T-helper 1 cell treated with Interleukin-12 subunit alpha and Interleukin-12 subunit beta and Interleukin-4 antibody, amounts not matched to agents 30 μg/mL and 1 μg/mL, for 36 hours (primary cell): ENCODE results near the gene DSP.

Experiments used
- H3K27ac Mint-ChIP-seq: one replicate; pipeline ENCODE4 v1.8.0; 2021; ENCODE audit warnings: mild to moderate bottlenecking, mixed read lengths
- H3K27me3 Mint-ChIP-seq: one replicate; pipeline ENCODE4 v1.8.0; 2021; ENCODE audit warnings: low read depth, mixed read lengths
- H3K36me3 Mint-ChIP-seq: one replicate; pipeline ENCODE4 v1.8.0; 2021; ENCODE audit warnings: low read depth, mixed read lengths
- H3K4me1 Mint-ChIP-seq: one replicate; pipeline ENCODE4 v1.8.0; 2021; ENCODE audit warnings: low read depth, mixed read lengths
- H3K4me3 Mint-ChIP-seq: one replicate; pipeline ENCODE4 v1.8.0; 2021; ENCODE audit warnings: mild to moderate bottlenecking, moderate library complexity, mixed read lengths
- H3K9me3 Mint-ChIP-seq: one replicate; pipeline ENCODE4 v1.8.0; 2021; ENCODE audit warnings: mixed read lengths

Gene DSP

GRCh38 chr6:7588506-7588905 lies 47.0 kb downstream of the DSP start:
- Mint-ChIP-seq H3K27me3 (no peaks in the 10 kb centered on the region), H3K27ac (no peak overlapping the region), H3K4me1 (peaks cover 30% of the 10 kb centered on the region), H3K36me3 (peaks cover 5% of the 10 kb centered on the region), H3K4me3 (no peak overlapping the region), H3K9me3 (no peaks in the 10 kb centered on the region)

- Mint-ChIP-seq H3K4me1 (peaks cover 30% of the 10 kb centered on the region), H3K4me3 (peak overlapping the region; percentile 99), H3K27ac (peak overlapping the region; percentile 91), H3K27me3 (no peaks in the 10 kb centered on the region), H3K9me3 (no peaks in the 10 kb centered on the region), H3K36me3 (peaks cover 5% of the 10 kb centered on the region)
These were observed 47.8 kb downstream of the DSP start for GRCh38 chr6:7589221-7589620.

GRCh38 chr6:7589949-7590917 lies 48.8 kb downstream of the DSP start, which contains the start of gene SNRNP48:
Gene SNRNP48, plus strand, starts transcription at chr6:7590198. Its CDS starts 60 bp downstream, at chr6:7590258.
- H3K4me1 Mint-ChIP-seq = peaks cover 30% of the 10 kb centered on the region
- H3K27ac Mint-ChIP-seq = peak within 1 kb of the TSS; percentile 91
- no peaks in the 10 kb centered on the region for H3K27me3 Mint-ChIP-seq
- H3K9me3 Mint-ChIP-seq = no peaks in the 10 kb centered on the region
- peaks cover 7% of the 10 kb centered on the region for H3K36me3 Mint-ChIP-seq
- H3K4me3 Mint-ChIP-seq = peak within 1 kb of the TSS; percentile 99

- Mint-ChIP-seq H3K4me1 (peaks cover 30% of the 10 kb centered on the region), H3K4me3 (peak overlapping the region; percentile 99), H3K9me3 (no peaks in the 10 kb centered on the region), H3K27ac (peak overlapping the region; percentile 26), H3K36me3 (peaks cover 7% of the 10 kb centered on the region), H3K27me3 (no peaks in the 10 kb centered on the region)
These were observed 49.4 kb downstream of the DSP start for GRCh38 chr6:7590918-7591302.

- Mint-ChIP-seq H3K27me3 (no peaks in the 10 kb centered on the region), H3K36me3 (peaks cover 13% of the 10 kb centered on the region), H3K4me1 (peaks cover 30% of the 10 kb centered on the region), H3K4me3 (peak overlapping the region; percentile 8), H3K27ac (no peak overlapping the region), H3K9me3 (no peaks in the 10 kb centered on the region)
These were observed 50.3 kb downstream of the DSP start for GRCh38 chr6:7591770-7592169.

GRCh38 chr6:7593229-7593628 lies 51.8 kb downstream of the DSP start:
- Mint-ChIP-seq H3K4me1 (peaks cover 30% of the 10 kb centered on the region), H3K4me3 (no peak overlapping the region), H3K9me3 (no peaks in the 10 kb centered on the region), H3K36me3 (peaks cover 15% of the 10 kb centered on the region), H3K27ac (no peak overlapping the region), H3K27me3 (no peaks in the 10 kb centered on the region)

GRCh38 chr6:7594579-7595125 lies 53.2 kb downstream of the DSP start:
- Mint-ChIP-seq H3K4me3 (no peak overlapping the region), H3K9me3 (no peaks in the 10 kb centered on the region), H3K4me1 (peaks cover 24% of the 10 kb centered on the region), H3K27ac (no peak overlapping the region), H3K36me3 (peaks cover 24% of the 10 kb centered on the region), H3K27me3 (no peaks in the 10 kb centered on the region)

- Mint-ChIP-seq H3K4me3 (no peak overlapping the region), H3K9me3 (no peaks in the 10 kb centered on the region), H3K36me3 (peaks cover 51% of the 10 kb centered on the region), H3K27ac (no peak overlapping the region), H3K4me1 (peaks cover 13% of the 10 kb centered on the region), H3K27me3 (no peaks in the 10 kb centered on the region)
These were observed 62.5 kb downstream of the DSP start for GRCh38 chr6:7604003-7604402.

GRCh38 chr6:7604506-7604905 lies 63.0 kb downstream of the DSP start:
- Mint-ChIP-seq H3K4me1 (peaks cover 13% of the 10 kb centered on the region), H3K27me3 (no peaks in the 10 kb centered on the region), H3K36me3 (peaks cover 48% of the 10 kb centered on the region), H3K9me3 (no peaks in the 10 kb centered on the region), H3K4me3 (no peak overlapping the region), H3K27ac (no peak overlapping the region)

GRCh38 chr6:7615611-7616383 lies 74.3 kb downstream of the DSP start:
- Mint-ChIP-seq H3K9me3 (no peaks in the 10 kb centered on the region), H3K4me1 (peaks cover 16% of the 10 kb centered on the region), H3K27me3 (peaks cover 5% of the 10 kb centered on the region), H3K36me3 (peaks cover 12% of the 10 kb centered on the region), H3K27ac (no peak overlapping the region), H3K4me3 (peak overlapping the region; percentile 16)

GRCh38 chr6:7617801-7618764 lies 76.6 kb downstream of the DSP start:
- peaks cover 16% of the 10 kb centered on the region for H3K4me1 Mint-ChIP-seq
- H3K4me3 Mint-ChIP-seq = peak overlapping the region; percentile 15
- no peak overlapping the region for H3K27ac Mint-ChIP-seq
- H3K9me3 Mint-ChIP-seq = no peaks in the 10 kb centered on the region
- H3K36me3 Mint-ChIP-seq = peaks cover 4% of the 10 kb centered on the region
- peaks cover 8% of the 10 kb centered on the region for H3K27me3 Mint-ChIP-seq

- Mint-ChIP-seq H3K4me3 (no peak overlapping the region), H3K4me1 (peaks cover 11% of the 10 kb centered on the region), H3K27me3 (peaks cover 16% of the 10 kb centered on the region), H3K27ac (no peak overlapping the region), H3K9me3 (no peaks in the 10 kb centered on the region), H3K36me3 (no peaks in the 10 kb centered on the region)
These were observed 80.3 kb downstream of the DSP start for GRCh38 chr6:7621761-7622160.

- Mint-ChIP-seq H3K4me3 (no peak overlapping the region), H3K9me3 (no peaks in the 10 kb centered on the region), H3K4me1 (no peaks in the 10 kb centered on the region), H3K27me3 (peaks cover 12% of the 10 kb centered on the region), H3K36me3 (no peaks in the 10 kb centered on the region), H3K27ac (no peak overlapping the region)
These were observed 83.6 kb downstream of the DSP start for GRCh38 chr6:7624796-7625710.
